Mesothelial cell of epicardium (in vitro differentiated cells): ENCODE measurements around the gene UBE2D2. TPM values are rescaled to one million over a fixed set of nuclear protein-coding genes. Genes with fewer than 3 reads are reported as not detected.
A peak's percentile ranks its signal among the peaks of the same experiment; 100 is the strongest.

Source experiments
- DNase-seq, 2 experiments: peaks; one replicate each; pipeline ENCODE4 v3.0.0; 2021; ENCODE audit warnings: low spot score in 2 of 2; ENCODE audit not compliant: unreplicated experiment in 2 of 2
- H3K27ac Mint-ChIP-seq: 2 replicates; pipeline ENCODE4 v1.8.0; 2021; ENCODE audit warnings: mixed read lengths
- H3K27me3 Mint-ChIP-seq: 2 replicates; pipeline ENCODE4 v1.8.0; 2021; ENCODE audit warnings: low read depth, mixed read lengths
- H3K36me3 Mint-ChIP-seq: 2 replicates; pipeline ENCODE4 v1.8.0; 2021; ENCODE audit warnings: mixed read lengths
- H3K4me1 Mint-ChIP-seq: 2 replicates; pipeline ENCODE4 v1.8.0; 2021; ENCODE audit warnings: mixed read lengths
- H3K4me3 Mint-ChIP-seq: 2 replicates; pipeline ENCODE4 v1.8.0; 2021; ENCODE audit warnings: mild to moderate bottlenecking, moderate library complexity, mixed read lengths
- H3K9me3 Mint-ChIP-seq: 2 replicates; pipeline ENCODE4 v1.8.0; 2021; ENCODE audit warnings: mixed read lengths
- CTCF ChIP-seq: fragments of 200-600 bp; sonication (generic); IDR thresholded peaks from one replicate; pipeline ENCODE4 v1.5.0; 2021; ENCODE audit warnings: antibody characterized with exemption; ENCODE audit not compliant: unreplicated experiment
- total RNA-seq: library from RNA; stranded (reverse); gene quantifications from 3 replicates; pipeline ENCODE4 v1.2.1, GENCODE V29; 2021

The UBE2D2 gene
- total RNA-seq, 1 donor from 2014 or later: 119 TPM

GRCh38 chr5:139639619-139640380, 78.7 kb downstream of the UBE2D2 start:
- Mint-ChIP-seq H3K27ac (no peak overlapping the region), H3K4me1 (peaks cover 62% of the 10 kb centered on the region), H3K27me3 (no peaks in the 10 kb centered on the region), H3K36me3 (no peaks in the 10 kb centered on the region), H3K9me3 (no peaks in the 10 kb centered on the region), H3K4me3 (no peak overlapping the region)
- peak in 1 of 2 experiments; percentile 30 for DNase-seq
- TF ChIP-seq CTCF: no peak

GRCh38 chr5:139640421-139641115, 79.4 kb downstream of the UBE2D2 start:
- no peaks in the 10 kb centered on the region for H3K36me3 Mint-ChIP-seq
- H3K4me3 Mint-ChIP-seq: no peak overlapping the region
- peaks cover 4% of the 10 kb centered on the region for H3K27me3 Mint-ChIP-seq
- DNase-seq: peak in 1 of 2 experiments; percentile 34
- H3K27ac Mint-ChIP-seq: no peak overlapping the region
- no peak for TF ChIP-seq CTCF
- no peaks in the 10 kb centered on the region for H3K9me3 Mint-ChIP-seq
- peaks cover 62% of the 10 kb centered on the region for H3K4me1 Mint-ChIP-seq

GRCh38 chr5:139641116-139642080, 80.3 kb downstream of the UBE2D2 start:
- peak in 1 of 2 experiments; percentile 35 for DNase-seq
- Mint-ChIP-seq H3K4me1 (peaks cover 55% of the 10 kb centered on the region), H3K36me3 (no peaks in the 10 kb centered on the region), H3K4me3 (no peak overlapping the region), H3K27ac (peak overlapping the region; percentile 83), H3K9me3 (no peaks in the 10 kb centered on the region), H3K27me3 (peaks cover 13% of the 10 kb centered on the region)
- no peak for TF ChIP-seq CTCF

DNA sequence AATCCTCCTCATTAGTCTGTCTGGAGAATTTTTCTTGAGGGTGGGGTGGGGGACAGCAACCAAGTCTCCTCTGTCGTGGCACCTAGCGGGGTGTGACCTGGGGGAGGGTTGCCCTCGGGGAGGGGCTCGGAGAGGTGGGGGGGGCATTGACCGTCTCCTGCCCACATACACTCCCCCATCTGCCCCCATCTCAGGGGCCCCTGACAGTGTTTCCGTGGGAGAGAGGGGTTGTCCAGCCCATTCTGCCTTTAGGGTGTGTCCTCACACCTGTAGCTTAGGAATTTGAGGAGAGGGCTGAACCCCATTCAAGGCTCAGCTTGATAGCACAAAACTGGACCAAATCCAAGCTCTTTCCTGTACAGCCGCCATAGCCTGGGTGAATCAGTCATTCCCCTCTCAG, 81.1 kb downstream of the UBE2D2 start:
- DNase-seq: no peak
- Mint-ChIP-seq H3K4me3 (no peak overlapping the region), H3K36me3 (no peaks in the 10 kb centered on the region), H3K4me1 (peaks cover 56% of the 10 kb centered on the region), H3K27me3 (peaks cover 20% of the 10 kb centered on the region), H3K9me3 (no peaks in the 10 kb centered on the region), H3K27ac (peak overlapping the region; percentile 83)
- TF ChIP-seq CTCF: no peak

- Mint-ChIP-seq H3K4me1 (peaks cover 54% of the 10 kb centered on the region), H3K27me3 (peaks cover 22% of the 10 kb centered on the region), H3K9me3 (no peaks in the 10 kb centered on the region), H3K4me3 (peak overlapping the region; percentile 31), H3K27ac (peak overlapping the region; percentile 92), H3K36me3 (no peaks in the 10 kb centered on the region)
- DNase-seq: no peak
- no peak for TF ChIP-seq CTCF
These were observed 82.0 kb downstream of the UBE2D2 start for GRCh38 chr5:139642891-139643871.
